Measurements from ENCODE around the gene CSTF2T. TPM values are rescaled to one million over a fixed set of nuclear protein-coding genes. Genes with fewer than 3 reads are reported as not detected.

The CSTF2T gene, protein sequence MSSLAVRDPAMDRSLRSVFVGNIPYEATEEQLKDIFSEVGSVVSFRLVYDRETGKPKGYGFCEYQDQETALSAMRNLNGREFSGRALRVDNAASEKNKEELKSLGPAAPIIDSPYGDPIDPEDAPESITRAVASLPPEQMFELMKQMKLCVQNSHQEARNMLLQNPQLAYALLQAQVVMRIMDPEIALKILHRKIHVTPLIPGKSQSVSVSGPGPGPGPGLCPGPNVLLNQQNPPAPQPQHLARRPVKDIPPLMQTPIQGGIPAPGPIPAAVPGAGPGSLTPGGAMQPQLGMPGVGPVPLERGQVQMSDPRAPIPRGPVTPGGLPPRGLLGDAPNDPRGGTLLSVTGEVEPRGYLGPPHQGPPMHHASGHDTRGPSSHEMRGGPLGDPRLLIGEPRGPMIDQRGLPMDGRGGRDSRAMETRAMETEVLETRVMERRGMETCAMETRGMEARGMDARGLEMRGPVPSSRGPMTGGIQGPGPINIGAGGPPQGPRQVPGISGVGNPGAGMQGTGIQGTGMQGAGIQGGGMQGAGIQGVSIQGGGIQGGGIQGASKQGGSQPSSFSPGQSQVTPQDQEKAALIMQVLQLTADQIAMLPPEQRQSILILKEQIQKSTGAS
- total RNA-seq: 30.3 TPM

DNA sequence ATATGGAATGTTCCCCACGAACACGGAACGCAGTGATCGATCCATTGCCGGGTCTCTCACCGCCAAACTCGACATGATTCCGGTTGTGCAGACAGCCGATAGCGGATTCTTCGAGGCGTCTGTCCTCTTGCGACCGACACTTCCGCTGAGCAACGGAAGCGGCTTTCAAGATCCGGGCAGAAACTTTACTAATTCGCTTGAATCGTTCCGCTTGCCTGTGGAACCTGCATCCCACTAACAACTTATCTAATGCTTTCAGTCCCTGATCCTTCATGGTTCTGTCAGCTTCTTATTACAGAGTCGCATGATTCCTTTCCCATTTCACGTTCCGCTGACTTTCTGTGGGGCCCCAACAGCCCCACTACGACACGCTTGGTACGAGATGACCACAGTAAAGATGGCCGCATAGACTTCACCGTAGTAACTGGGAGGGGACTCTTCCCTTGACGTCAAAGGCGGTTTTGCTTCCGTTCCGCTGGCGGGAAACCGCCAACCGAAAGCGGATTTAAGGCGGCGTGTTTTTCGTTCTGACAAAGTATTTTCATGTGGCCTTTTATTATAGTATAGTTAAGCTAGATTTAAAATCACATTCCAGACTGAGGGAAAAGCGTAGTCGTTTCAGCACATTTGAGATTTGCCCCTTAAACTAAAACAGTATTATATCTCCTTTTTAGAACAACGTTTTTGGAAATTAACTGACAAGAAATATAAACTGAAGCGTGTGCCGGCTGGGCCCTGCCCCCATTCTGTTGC lies at the start of gene CSTF2T:
TSS of gene CSTF2T (minus strand) at position 121 of the 753 bp plus-strand sequence. CDS start at position 75, 46 bp downstream.
- peaks cover 20 to 38% (median 36%) of the 10 kb centered on the region in 3 donors for H3K4me1 ChIP-seq (ENCODE audit: control insufficient read depth in 3 of 3, insufficient read depth in 3 of 3, low read length in 3 of 3)
- H3K4me3 ChIP-seq (ENCODE audit: low read length in 3 of 3): peak within 1 kb of the TSS; percentile 82 to 98 (median 96)
- peaks cover 0 to 9% (median 5%) of the 10 kb centered on the region in 3 donors for H3K36me3 ChIP-seq (ENCODE audit: control insufficient read depth in 3 of 3, insufficient read depth in 3 of 3, low read length in 3 of 3)
- H3K9me3 ChIP-seq (ENCODE audit: control insufficient read depth in 3 of 3, low read length in 3 of 3): no peaks in the 10 kb centered on the region
- no peaks in the 10 kb centered on the region for H3K27me3 ChIP-seq (ENCODE audit: control insufficient read depth in 3 of 3, insufficient read depth in 3 of 3, low read length in 3 of 3)
- H3K9ac ChIP-seq (ENCODE audit: low read depth in 1 of 3, low read length in 3 of 3): peak within 1 kb of the TSS; percentile 82 to 97 (median 96)
- peak within 1 kb of the TSS; percentile 95 for H3K27ac ChIP-seq (ENCODE audit: low read depth, low read length)

DNA sequence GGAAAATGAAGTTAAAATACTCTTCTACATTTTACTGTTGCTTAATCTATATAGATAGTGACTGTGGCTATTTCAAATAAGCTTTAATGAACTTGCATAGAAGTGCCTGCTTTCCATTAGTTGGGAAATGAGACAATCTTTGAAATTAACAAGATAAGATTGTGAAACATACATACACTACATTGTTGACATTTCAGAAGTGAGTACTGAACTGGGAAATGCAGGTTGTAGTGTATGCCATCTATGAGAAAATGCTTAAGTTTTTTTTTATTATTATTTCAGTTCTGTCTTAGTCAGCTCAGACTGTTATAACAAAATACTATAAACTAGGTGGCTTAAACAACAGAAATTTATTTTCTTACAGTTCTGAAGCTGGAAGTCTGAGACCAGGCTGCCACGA lies 49.6 kb upstream of the CSTF2T start:
- H3K27ac ChIP-seq (ENCODE audit: low read depth, low read length): no peak overlapping the region
- H3K36me3 ChIP-seq (ENCODE audit: control insufficient read depth in 3 of 3, insufficient read depth in 3 of 3, low read length in 3 of 3): no peaks in the 10 kb centered on the region
- no peaks in the 10 kb centered on the region for H3K27me3 ChIP-seq (ENCODE audit: control insufficient read depth in 3 of 3, insufficient read depth in 3 of 3, low read length in 3 of 3)
- no peaks in the 10 kb centered on the region for H3K9me3 ChIP-seq (ENCODE audit: control insufficient read depth in 3 of 3, low read length in 3 of 3)
- H3K4me3 ChIP-seq (ENCODE audit: low read length in 3 of 3): no peak overlapping the region
- H3K9ac ChIP-seq (ENCODE audit: low read depth in 1 of 3, low read length in 3 of 3): no peak overlapping the region
- no peaks in the 10 kb centered on the region for H3K4me1 ChIP-seq (ENCODE audit: control insufficient read depth in 3 of 3, insufficient read depth in 3 of 3, low read length in 3 of 3)

DNA sequence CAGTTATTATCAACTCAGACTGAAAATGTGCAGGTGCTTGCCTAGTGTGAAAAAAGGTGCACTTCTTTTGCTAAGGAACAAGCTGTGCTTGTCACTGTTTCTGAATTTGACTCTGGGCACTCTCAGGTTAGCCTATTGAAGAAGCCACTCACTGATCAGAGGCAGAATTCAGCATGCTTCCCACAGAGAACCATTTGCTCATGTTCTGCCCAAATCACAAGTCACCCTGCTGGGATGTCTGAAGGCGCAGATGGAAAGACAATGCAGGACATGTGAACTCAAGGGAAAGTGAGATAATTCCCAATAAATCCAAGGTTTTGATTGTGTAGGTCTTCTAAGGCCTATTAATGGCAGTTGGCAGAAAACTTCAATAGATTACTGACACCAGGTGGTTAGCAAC lies 47.8 kb upstream of the CSTF2T start:
- no peaks in the 10 kb centered on the region for H3K9me3 ChIP-seq (ENCODE audit: control insufficient read depth in 3 of 3, low read length in 3 of 3)
- no peak overlapping the region for H3K9ac ChIP-seq (ENCODE audit: low read depth in 1 of 3, low read length in 3 of 3)
- peaks cover 0 to 2% (median 0%) of the 10 kb centered on the region in 3 donors for H3K4me1 ChIP-seq (ENCODE audit: control insufficient read depth in 3 of 3, insufficient read depth in 3 of 3, low read length in 3 of 3)
- no peaks in the 10 kb centered on the region for H3K36me3 ChIP-seq (ENCODE audit: control insufficient read depth in 3 of 3, insufficient read depth in 3 of 3, low read length in 3 of 3)
- H3K4me3 ChIP-seq (ENCODE audit: low read length in 3 of 3): no peak overlapping the region
- H3K27ac ChIP-seq (ENCODE audit: low read depth, low read length): no peak overlapping the region
- no peaks in the 10 kb centered on the region for H3K27me3 ChIP-seq (ENCODE audit: control insufficient read depth in 3 of 3, insufficient read depth in 3 of 3, low read length in 3 of 3)

DNA sequence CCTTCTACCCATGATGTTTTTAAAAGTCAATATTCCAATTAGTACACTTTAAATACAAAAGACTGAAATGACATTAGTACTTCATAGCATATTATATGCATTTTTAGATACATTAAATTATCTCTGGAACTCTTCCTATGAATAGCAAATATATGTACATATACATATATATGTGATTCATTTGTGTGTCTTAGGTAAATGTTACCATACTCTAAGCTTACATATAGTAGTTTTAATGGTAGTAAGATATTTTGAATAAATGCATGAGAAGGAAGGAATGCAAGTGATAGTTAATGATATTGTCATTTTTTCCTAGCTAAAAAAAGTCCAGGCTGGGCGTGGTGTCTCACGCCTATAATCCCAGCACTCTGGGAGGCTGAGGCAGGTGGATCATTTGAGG lies 46.0 kb upstream of the CSTF2T start:
- Histone ChIP-seq H3K27me3 (ENCODE audit: control insufficient read depth in 3 of 3, insufficient read depth in 3 of 3, low read length in 3 of 3) (no peaks in the 10 kb centered on the region), H3K9ac (ENCODE audit: low read depth in 1 of 3, low read length in 3 of 3) (no peak overlapping the region), H3K4me3 (ENCODE audit: low read length in 3 of 3) (no peak overlapping the region), H3K27ac (ENCODE audit: low read depth, low read length) (no peak overlapping the region), H3K4me1 (ENCODE audit: control insufficient read depth in 3 of 3, insufficient read depth in 3 of 3, low read length in 3 of 3) (peaks cover 0 to 2% (median 0%) of the 10 kb centered on the region in 3 donors), H3K36me3 (ENCODE audit: control insufficient read depth in 3 of 3, insufficient read depth in 3 of 3, low read length in 3 of 3) (no peaks in the 10 kb centered on the region), H3K9me3 (ENCODE audit: control insufficient read depth in 3 of 3, low read length in 3 of 3) (no peaks in the 10 kb centered on the region)

DNA sequence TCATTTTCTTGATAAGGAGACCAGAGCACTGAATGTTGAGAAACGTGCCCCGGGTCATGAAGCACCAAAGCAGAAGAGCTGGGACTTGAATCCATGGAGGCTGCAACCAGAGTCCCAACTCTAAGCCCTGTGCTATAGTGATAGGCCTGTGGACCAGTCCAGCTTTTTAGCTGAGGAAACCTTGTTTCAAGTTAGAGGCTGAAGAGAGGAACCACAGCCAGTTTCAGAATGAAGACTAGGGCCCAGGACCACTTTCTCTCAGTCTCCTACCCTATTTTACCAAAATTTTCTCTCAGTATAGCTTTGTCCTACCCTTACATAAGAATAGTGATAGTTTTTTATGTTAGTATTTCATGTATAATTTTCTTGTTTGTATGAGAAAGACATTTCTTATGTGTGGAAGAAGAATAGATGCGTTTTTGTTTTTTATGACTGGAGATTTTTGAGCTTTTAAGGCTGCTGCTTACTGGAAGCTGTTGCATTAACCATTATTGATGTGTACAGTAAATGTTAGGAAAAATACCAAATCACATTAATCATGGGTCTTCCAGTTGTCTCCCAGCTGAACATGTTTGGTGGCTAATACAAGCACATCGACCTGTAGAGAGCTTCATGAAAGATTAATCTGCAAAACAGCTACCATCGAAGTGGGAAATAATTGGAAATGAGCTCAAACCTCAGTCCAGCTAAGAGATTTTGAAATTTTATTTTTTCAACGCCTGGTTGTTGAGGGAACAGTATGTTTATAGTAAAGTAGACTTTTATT lies 45.0 kb upstream of the CSTF2T start:
- Histone ChIP-seq H3K9ac (ENCODE audit: low read depth in 1 of 3, low read length in 3 of 3) (no peak overlapping the region), H3K4me1 (ENCODE audit: control insufficient read depth in 3 of 3, insufficient read depth in 3 of 3, low read length in 3 of 3) (peaks cover 0 to 2% (median 0%) of the 10 kb centered on the region in 3 donors), H3K4me3 (ENCODE audit: low read length in 3 of 3) (no peak overlapping the region), H3K27ac (ENCODE audit: low read depth, low read length) (no peak overlapping the region), H3K27me3 (ENCODE audit: control insufficient read depth in 3 of 3, insufficient read depth in 3 of 3, low read length in 3 of 3) (no peaks in the 10 kb centered on the region), H3K9me3 (ENCODE audit: control insufficient read depth in 3 of 3, low read length in 3 of 3) (no peaks in the 10 kb centered on the region), H3K36me3 (ENCODE audit: control insufficient read depth in 3 of 3, insufficient read depth in 3 of 3, low read length in 3 of 3) (no peaks in the 10 kb centered on the region)

DNA sequence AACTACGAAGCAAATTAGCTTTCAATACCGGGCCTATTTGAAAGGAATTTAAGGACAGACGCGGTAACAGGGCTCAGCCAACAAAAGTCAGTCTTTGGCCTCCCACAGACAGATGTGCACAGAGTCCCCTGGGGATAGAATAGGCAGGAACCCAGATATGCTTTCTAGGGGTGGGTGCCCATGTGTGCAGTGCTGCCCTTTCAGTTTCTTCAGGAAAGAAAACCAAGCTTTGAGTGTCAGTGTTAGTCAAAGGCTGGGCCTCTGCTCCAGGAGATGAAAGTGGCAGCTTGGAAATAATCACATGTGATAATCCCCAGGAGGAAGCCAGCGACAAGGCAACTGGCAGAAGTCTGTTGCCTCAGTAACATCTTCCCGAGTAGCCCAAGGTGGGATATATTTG lies 43.8 kb upstream of the CSTF2T start:
- H3K27me3 ChIP-seq (ENCODE audit: control insufficient read depth in 3 of 3, insufficient read depth in 3 of 3, low read length in 3 of 3): no peaks in the 10 kb centered on the region
- no peak overlapping the region for H3K4me3 ChIP-seq (ENCODE audit: low read length in 3 of 3)
- H3K27ac ChIP-seq (ENCODE audit: low read depth, low read length): no peak overlapping the region

DNA sequence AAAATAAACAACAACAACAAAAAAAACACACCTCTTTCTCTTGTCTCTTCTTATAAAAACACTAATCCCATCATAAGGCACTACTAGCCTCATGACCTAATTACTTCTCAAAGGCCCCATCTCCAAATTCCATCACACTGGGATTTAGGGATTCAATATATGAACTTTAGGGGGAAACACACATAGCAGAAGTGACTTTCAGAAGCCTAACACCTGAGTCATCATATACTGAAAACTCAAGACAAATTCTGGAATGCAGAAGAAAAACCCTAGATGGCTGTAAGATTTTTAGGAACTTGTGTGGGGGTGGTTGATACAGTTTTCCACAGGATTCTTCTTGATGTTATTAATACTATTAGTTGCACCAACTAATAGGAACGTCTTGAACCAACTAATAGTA lies 33.7 kb upstream of the CSTF2T start:
- no peak overlapping the region for H3K9ac ChIP-seq (ENCODE audit: low read depth in 1 of 3, low read length in 3 of 3)
- H3K4me3 ChIP-seq (ENCODE audit: low read length in 3 of 3): no peak overlapping the region
- H3K36me3 ChIP-seq (ENCODE audit: control insufficient read depth in 3 of 3, insufficient read depth in 3 of 3, low read length in 3 of 3): no peaks in the 10 kb centered on the region
- no peaks in the 10 kb centered on the region for H3K27me3 ChIP-seq (ENCODE audit: control insufficient read depth in 3 of 3, insufficient read depth in 3 of 3, low read length in 3 of 3)
- no peaks in the 10 kb centered on the region for H3K9me3 ChIP-seq (ENCODE audit: control insufficient read depth in 3 of 3, low read length in 3 of 3)
- H3K27ac ChIP-seq (ENCODE audit: low read depth, low read length): no peak overlapping the region
- no peaks in the 10 kb centered on the region for H3K4me1 ChIP-seq (ENCODE audit: control insufficient read depth in 3 of 3, insufficient read depth in 3 of 3, low read length in 3 of 3)

More for the DNA sequence above, 43.8 kb upstream of the CSTF2T start:
- Histone ChIP-seq H3K9me3 (ENCODE audit: control insufficient read depth in 3 of 3, low read length in 3 of 3) (no peaks in the 10 kb centered on the region), H3K4me1 (ENCODE audit: control insufficient read depth in 3 of 3, insufficient read depth in 3 of 3, low read length in 3 of 3) (peaks cover 0 to 2% (median 0%) of the 10 kb centered on the region in 3 donors), H3K9ac (ENCODE audit: low read depth in 1 of 3, low read length in 3 of 3) (no peak overlapping the region), H3K36me3 (ENCODE audit: control insufficient read depth in 3 of 3, insufficient read depth in 3 of 3, low read length in 3 of 3) (no peaks in the 10 kb centered on the region)

DNA sequence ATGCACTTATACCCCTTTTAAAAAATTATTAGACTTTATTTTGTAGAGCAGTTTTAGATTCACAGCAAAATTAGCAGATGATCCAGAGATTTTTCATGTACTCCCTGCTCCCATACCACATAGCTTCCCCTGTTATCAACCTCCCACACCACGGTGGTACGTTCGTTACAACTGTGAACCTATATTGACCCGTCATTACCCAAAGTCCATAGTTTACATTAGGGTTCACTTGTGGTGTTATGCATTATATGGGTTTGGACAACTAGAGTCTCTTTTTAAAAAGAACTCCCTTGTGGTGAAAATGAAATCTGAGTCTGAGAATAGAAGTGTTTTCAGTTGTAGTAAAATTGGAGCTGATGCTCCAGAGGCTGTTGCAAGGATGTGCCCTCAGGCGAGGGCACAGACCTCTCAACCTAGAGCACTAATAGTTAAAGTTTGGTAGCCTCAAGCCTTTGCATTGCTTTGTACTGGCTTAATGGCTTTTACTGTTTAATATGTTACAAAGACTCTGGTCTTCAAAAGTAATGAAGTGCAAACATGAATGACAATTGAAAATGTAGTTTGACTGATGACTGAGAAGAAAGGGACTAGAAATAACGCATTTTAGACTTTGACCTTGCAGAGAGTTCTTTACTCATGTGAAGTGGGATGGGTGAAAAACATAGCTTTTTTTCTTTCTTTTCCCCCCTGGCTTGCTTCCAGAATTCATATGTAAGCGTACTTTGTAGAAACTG lies 30.6 kb upstream of the CSTF2T start:
- H3K27ac ChIP-seq (ENCODE audit: low read depth, low read length): no peak overlapping the region
- no peak overlapping the region for H3K9ac ChIP-seq (ENCODE audit: low read depth in 1 of 3, low read length in 3 of 3)
- H3K4me3 ChIP-seq (ENCODE audit: low read length in 3 of 3): no peak overlapping the region
- no peaks in the 10 kb centered on the region for H3K9me3 ChIP-seq (ENCODE audit: control insufficient read depth in 3 of 3, low read length in 3 of 3)
- H3K36me3 ChIP-seq (ENCODE audit: control insufficient read depth in 3 of 3, insufficient read depth in 3 of 3, low read length in 3 of 3): no peaks in the 10 kb centered on the region
- H3K4me1 ChIP-seq (ENCODE audit: control insufficient read depth in 3 of 3, insufficient read depth in 3 of 3, low read length in 3 of 3): no peaks in the 10 kb centered on the region
- H3K27me3 ChIP-seq (ENCODE audit: control insufficient read depth in 3 of 3, insufficient read depth in 3 of 3, low read length in 3 of 3): no peaks in the 10 kb centered on the region

DNA sequence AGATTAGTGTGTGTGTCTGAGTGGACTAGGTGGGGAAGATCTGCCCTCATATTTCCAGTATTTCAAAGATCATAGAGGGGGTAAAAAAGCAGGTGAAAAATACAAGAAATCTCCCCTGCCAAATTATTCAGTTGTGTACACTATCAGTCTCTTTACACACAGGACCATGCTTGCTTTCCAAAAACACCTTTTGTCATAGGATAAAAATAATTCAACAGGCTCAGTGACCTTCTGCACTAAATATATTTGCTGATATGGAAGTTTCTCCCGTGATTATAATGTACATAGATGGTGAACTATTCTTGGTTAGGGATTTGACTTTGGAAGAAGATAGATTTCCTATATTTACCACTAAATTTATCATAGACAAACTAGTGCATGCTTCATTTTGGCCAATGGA lies 24.6 kb upstream of the CSTF2T start:
- no peaks in the 10 kb centered on the region for H3K9me3 ChIP-seq (ENCODE audit: control insufficient read depth in 3 of 3, low read length in 3 of 3)
- no peaks in the 10 kb centered on the region for H3K36me3 ChIP-seq (ENCODE audit: control insufficient read depth in 3 of 3, insufficient read depth in 3 of 3, low read length in 3 of 3)
- H3K27me3 ChIP-seq (ENCODE audit: control insufficient read depth in 3 of 3, insufficient read depth in 3 of 3, low read length in 3 of 3): no peaks in the 10 kb centered on the region
- H3K4me1 ChIP-seq (ENCODE audit: control insufficient read depth in 3 of 3, insufficient read depth in 3 of 3, low read length in 3 of 3): no peaks in the 10 kb centered on the region
- no peak overlapping the region for H3K27ac ChIP-seq (ENCODE audit: low read depth, low read length)
- H3K9ac ChIP-seq (ENCODE audit: low read depth in 1 of 3, low read length in 3 of 3): peak overlapping the region in 1 of 3 donors; percentile 35
- no peak overlapping the region for H3K4me3 ChIP-seq (ENCODE audit: low read length in 3 of 3)
